Measurements from ENCODE around the gene STAB2. TPM values are rescaled to one million over a fixed set of nuclear protein-coding genes. Genes with fewer than 3 reads are reported as not detected.

Gene STAB2
- total and polyA plus RNA-seq, 2 of the 4 experiments (the other 2 are of a cell fraction) = not detected

DNA sequence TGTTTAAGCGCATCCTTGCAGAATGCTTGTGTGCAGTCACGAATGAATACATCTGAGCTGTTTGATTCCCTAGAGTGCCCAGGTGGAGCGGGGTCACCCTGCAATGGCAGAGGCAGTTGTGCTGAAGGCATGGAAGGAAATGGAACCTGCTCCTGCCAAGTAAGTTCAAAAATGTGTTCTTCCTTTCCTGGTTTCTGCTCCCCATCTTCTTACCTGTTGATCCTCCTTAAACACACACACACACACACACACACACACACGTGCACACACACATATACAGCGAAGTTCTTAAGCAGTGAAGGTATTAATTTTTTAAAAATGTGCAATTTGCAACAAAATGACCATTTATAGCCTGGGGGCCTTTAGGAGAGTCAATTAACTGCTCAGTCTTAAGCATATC, 33.3 kb downstream of the STAB2 start:
- Histone ChIP-seq H2AFZ (replicated peaks; ENCODE audit: low read length, poor library complexity) (no peak overlapping the region), H2BK15ac (ENCODE audit: low read depth, low read length) (no peak overlapping the region), H4K5ac (ENCODE audit: low read depth, low read length) (no peak overlapping the region), H3K4me2 (ENCODE audit: low read depth, low read length) (no peak overlapping the region), H2BK120ac (ENCODE audit: low read depth, low read length) (no peak overlapping the region), H4K8ac (ENCODE audit: low read depth in 2 of 2, low read length in 2 of 2) (no peak overlapping the region), H3K9me3 (ENCODE audit: control insufficient read depth, insufficient read depth, low read length) (no peaks in the 10 kb centered on the region), H3K27ac (ENCODE audit: insufficient read depth, low read length) (no peak overlapping the region), H3K4me3 (ENCODE audit: insufficient read depth, low read depth, low read length) (no peak overlapping the region), H3K18ac (ENCODE audit: low read depth, low read length) (no peak overlapping the region), H2BK20ac (ENCODE audit: low read depth, low read length) (no peak overlapping the region), H3K4me1 (ENCODE audit: control insufficient read depth, insufficient read depth, low read length) (no peaks in the 10 kb centered on the region), H2BK5ac (ENCODE audit: low read depth, low read length, poor library complexity, severe bottlenecking) (no peak overlapping the region), H2AK5ac (ENCODE audit: low read depth, low read length) (no peak overlapping the region), H3K9ac (ENCODE audit: low read depth, low read length) (no peak overlapping the region), H3K79me1 (ENCODE audit: low read depth in 1 of 2, low read length in 2 of 2) (no peaks in the 10 kb centered on the region), H3K27me3 (ENCODE audit: control insufficient read depth, insufficient read depth, low read length) (no peaks in the 10 kb centered on the region), H3K56ac (ENCODE audit: extremely low read depth, insufficient read depth, low read length) (no peak overlapping the region), H4K91ac (ENCODE audit: insufficient read depth, low read depth, low read length) (no peak overlapping the region), H2AK9ac (replicated peaks; ENCODE audit: low read depth, low read length, poor library complexity) (no peak overlapping the region), H4K20me1 (ENCODE audit: insufficient read depth, low read length) (no peaks in the 10 kb centered on the region), H3K4ac (ENCODE audit: low read depth, low read length) (no peak overlapping the region), H3K9me1 (ENCODE audit: insufficient read depth, low read length) (no peaks in the 10 kb centered on the region), H3K36me3 (ENCODE audit: control insufficient read depth, insufficient read depth, low read length) (no peaks in the 10 kb centered on the region), H3K23ac (ENCODE audit: low read depth, low read length) (no peak overlapping the region), H3K14ac (replicated peaks; ENCODE audit: low read depth, low read length) (no peak overlapping the region)
- ChIA-PET CTCF (no interaction called here), POLR2A (ENCODE audit: unreplicated experiment) (no interaction called here)
- TF ChIP-seq SMC3 (IDR thresholded peaks at IDR 0.05; ENCODE audit: low read depth, low read length) (no peak), CHD1 (IDR thresholded peaks at IDR 0.05; ENCODE audit: low read depth, low read length) (no peak), RAD21 (IDR thresholded peaks at IDR 0.05; ENCODE audit: low read length) (no peak), CTCF (conservative IDR thresholded peaks at IDR 0.05; ENCODE audit: low read depth, low read length) (no peak)
- TF ChIP-seq, protein P1, sequence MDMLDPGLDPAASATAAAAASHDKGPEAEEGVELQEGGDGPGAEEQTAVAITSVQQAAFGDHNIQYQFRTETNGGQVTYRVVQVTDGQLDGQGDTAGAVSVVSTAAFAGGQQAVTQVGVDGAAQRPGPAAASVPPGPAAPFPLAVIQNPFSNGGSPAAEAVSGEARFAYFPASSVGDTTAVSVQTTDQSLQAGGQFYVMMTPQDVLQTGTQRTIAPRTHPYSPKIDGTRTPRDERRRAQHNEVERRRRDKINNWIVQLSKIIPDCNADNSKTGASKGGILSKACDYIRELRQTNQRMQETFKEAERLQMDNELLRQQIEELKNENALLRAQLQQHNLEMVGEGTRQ (IDR thresholded peaks at IDR 0.05; ENCODE audit: low read depth, low read length) = no peak
- ATAC-seq (ENCODE audit: low read depth) (no peak), DNase-seq (no peak)
- no TSS peak for BruUV-seq (replicated peaks)
- no CpG with 5 or more reads among the region's 5 CpGs for WGBS, 2 experiments (ENCODE audit: extremely low coverage in 2 of 2, insufficient read length in 1 of 2)
- intact Hi-C loops (cut with micrococcal nuclease) = no loop called here
- in situ Hi-C loops (cut with MboI; ENCODE audit: low sequenced_read_pairs) = no loop called here
- dilution Hi-C loops (cut with HindIII; ENCODE audit: low sequenced_read_pairs, unreplicated experiment) = no loop called here
